HG02970 (cell line): Measurements from ENCODE around the gene ADARB2.

ENCODE experiments used
- ATAC-seq: cut with Tn5 transposase; IDR thresholded peaks from one replicate; pipeline ENCODE4 v1.9.1; 2021; ENCODE audit warnings: mild to moderate bottlenecking, moderate library complexity, moderate number of reproducible peaks; ENCODE audit not compliant: unreplicated experiment, low FRiP score

ADARB2 gene

DNA sequence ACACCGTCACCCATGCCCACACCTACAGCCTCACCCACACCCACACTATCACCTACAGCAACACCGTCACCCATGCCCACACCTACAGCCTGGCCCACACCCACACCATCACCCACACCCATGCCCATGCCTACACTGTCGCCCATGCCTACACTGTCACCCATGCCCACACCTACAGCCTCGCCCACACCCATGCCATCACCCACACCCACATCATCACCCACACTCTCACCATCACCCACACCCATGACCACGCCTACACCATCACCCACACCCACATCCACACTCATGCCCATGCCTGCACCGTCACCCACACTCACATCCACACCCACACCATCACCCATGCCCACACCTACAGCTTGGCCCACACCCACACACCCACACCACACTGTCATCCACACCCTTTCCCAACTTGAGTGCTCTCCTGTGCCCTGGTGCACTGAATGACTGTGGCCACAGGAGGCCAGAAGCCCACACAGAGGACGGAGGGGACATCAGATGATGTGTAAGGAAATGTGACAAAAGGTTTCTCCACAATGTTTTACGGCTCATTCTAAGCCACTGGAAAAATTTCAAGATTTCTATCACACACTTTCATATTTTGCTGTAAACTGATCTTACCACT, 527.9 kb downstream of the ADARB2 start:
- ATAC-seq, result no peak

DNA sequence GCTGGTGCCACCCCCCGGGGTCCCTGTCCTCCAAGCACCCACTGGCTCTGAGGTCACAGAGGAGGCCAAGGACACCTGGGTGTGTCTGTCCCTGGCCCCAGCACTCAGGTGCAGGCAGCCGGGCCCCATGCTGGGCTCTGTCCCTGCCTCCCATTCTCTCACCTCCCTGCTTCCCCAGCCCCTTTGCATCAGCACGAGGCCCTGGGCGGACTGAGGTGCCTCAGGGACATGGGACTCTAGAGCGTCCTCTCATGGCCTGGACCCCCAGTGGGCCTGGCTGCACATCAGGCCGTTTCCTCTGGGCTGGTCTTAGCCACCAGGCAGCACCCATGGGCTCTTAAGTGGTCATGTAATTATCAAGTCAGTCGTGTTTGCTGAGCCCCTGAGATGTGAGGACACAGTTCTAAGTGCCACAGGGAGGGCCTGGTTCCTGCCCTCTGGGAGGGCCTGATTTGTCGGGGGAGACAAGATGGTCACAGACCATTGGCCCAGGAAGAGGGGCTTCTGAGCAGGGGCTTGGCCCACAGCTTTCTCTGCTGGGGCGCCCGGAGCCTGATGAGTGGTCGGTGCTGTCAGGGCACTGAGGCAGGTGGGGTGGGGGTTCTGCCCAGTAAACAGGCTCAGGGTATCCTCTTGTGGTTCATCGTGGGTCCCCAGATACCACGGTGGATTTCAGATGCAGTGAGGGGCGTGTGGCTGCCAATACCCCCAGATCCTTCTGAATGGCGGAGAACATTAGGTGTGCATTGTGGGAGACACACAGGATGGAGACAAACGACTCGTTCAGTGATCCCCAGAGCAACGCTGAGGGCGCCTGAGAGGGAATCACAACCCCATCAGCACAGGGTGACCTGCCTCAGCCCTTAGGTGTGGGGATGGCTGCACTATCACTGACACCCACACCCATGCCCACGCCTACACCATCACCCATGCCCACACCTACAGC, 528.7 kb downstream of the ADARB2 start:
- ATAC-seq, result no peak

DNA sequence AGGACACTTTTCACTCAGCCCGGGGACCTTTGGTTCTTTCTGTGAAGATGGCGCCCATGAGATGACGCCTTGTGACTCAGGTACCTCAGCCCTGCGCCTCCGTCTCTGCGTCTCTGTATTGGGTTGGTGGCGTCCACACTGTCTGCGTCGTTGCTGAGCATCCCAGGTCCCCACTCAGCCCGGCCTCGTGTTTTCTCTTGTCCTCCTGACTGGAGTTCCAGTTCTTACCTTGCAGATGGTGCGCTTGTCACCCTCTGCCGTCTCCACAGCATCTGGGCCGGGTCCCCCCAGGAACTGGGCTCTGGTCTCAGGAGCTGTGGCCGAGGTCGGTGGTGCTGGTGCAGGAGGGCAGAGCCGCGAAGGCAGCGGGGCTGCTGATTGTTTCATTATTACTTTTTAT, 530.7 kb downstream of the ADARB2 start:
- ATAC-seq, result no peak

DNA sequence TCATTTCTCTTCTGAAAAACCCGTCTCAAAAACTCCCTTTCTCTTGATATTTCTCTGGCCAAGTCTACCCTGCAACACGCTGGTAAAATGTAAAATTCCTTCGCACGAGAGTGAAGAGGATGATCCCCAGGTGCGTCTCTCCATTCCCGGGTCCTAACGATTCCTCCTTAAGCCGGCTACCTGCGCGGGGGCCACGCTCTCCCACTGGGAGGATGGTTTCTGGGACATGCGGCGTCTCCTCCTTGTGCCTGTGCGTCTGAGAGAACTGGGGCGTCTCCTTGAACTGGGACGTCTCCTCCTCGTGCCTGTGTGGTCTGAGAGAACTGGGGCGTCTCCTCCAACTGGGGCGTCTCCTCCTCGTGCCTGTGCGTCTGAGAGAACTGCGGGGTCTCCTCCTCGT, 531.2 kb downstream of the ADARB2 start:
- no peak for ATAC-seq

DNA sequence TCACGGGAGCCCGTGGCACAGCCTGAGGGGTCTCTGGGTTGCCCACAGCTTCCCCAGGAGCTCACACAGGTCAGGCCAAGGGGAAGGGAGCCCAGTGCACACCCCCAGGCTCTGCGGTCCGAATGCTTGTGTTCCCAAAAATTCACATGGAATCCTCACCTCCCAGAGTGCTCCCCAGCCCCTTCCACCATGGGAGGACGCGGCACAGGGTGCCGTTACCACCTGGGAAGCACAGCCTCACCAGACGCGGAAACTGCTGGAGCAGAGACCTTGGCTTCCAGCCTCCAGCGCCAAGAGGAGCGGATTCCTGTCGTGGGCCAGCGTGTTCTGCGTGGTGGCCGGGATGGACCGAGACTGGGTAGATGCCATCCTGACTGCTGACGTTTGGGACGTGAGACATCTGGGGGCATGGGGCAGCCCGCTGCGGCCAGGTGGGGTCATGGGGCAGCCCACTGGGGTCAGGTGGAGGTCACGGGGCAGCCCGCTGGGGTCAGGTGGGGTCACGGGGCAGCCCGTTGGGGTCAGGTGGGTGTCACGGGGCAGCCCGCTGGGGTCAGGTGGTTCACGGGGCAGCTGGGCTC, 531.8 kb downstream of the ADARB2 start:
- ATAC-seq, result no peak

DNA sequence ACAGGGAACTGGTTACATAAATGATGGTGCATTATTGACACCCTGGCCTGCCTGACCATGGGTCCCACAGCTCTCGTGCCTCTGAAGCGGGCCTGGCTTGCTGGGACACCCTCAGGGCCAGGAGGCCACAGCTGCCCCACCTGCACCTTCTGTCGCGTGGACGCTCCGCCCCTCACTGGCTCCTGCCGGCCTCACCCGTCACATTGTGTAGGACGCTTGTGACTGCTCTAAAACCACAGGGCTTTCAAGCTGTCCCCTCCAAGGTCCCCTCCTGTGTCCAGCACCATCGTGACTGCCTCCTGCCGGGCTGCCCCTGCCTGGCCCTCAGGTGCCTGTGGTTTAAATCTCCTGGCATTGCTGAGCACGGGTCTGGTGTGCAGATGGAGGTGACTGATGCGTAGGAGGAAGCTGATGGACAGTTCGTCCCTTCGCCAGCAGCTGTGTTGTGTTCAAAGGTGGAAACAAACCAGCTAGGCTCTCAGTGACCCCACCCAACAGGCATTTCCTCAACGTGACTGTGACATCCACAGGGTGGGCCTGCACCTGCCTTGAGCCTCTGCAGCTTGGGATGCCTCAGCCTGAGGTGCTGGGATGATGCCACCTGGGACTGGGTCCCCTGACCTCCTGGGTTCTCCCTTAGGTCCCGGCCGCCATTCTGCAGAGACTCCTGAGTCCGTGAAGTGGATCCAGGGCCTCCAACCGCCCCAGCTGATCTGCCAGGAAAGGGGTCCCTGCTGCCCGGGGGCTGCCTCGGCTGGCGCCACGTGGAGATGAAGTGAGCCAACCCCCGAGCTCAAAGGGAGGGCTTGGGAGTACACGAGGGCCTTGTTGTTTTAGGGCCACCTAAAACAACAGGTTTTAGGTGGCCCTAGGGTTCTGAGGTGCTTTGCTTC, 532.6 kb downstream of the ADARB2 start:
- ATAC-seq, result no peak

DNA sequence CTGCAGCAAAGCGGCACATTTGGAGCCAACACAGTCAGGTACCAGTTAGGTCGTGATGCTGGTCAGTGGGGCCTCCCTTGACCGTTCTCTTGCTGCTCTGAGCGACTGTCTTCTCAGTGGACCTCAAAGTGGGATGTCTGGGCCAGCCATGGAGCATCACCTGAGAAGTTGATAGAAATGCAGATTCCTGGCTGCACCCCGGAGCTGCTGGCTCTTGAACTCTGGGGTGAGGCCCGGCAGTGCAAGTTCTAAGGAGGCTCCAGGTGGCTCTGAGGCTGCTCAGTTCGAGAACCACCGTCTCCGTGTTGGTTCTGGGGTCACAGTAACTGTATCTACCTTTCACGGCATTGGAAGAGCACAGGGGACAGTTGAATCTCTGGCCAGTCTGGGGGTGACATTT, 533.6 kb downstream of the ADARB2 start:
- ATAC-seq, result no peak

DNA sequence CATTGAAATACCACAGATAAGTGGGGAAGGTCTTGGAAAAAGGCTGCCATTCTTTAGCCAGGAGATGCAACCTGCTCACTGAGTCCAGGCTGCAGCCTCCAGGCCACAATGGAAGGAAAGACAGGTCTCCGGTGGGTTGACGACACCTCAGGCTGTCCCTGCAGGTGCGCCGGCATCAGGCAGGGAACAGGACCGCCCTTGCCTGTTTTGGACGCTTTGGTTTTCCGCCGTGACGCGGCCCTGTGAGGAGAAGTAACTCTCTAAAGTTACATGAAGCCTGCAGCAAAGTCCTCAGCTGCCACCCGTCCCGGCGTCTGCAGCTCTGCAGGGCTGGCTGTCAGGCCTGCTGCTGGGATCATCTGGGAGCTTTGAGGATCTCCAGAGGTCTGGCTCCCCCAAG, 534.1 kb downstream of the ADARB2 start:
- no peak for ATAC-seq

DNA sequence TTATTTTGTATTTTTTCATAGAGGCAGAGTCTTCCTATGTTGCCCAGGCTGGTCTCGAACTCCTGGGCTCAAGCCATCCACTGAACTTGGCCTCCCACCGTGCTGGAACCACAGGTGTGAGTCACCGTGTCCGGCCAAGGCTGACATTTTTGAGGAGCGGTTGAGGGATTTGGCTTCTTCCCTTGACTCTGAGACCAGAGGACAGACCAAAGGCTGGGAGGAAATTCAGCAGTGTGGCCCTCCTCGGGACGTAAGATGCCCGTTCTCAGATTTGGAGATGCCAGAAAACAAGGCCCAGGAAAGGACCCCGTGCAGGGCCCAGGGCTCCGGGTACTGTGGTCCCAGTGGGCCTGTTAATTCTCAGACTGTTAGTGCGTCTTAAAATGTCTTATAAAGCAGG, 535.0 kb downstream of the ADARB2 start:
- ATAC-seq, result no peak

DNA sequence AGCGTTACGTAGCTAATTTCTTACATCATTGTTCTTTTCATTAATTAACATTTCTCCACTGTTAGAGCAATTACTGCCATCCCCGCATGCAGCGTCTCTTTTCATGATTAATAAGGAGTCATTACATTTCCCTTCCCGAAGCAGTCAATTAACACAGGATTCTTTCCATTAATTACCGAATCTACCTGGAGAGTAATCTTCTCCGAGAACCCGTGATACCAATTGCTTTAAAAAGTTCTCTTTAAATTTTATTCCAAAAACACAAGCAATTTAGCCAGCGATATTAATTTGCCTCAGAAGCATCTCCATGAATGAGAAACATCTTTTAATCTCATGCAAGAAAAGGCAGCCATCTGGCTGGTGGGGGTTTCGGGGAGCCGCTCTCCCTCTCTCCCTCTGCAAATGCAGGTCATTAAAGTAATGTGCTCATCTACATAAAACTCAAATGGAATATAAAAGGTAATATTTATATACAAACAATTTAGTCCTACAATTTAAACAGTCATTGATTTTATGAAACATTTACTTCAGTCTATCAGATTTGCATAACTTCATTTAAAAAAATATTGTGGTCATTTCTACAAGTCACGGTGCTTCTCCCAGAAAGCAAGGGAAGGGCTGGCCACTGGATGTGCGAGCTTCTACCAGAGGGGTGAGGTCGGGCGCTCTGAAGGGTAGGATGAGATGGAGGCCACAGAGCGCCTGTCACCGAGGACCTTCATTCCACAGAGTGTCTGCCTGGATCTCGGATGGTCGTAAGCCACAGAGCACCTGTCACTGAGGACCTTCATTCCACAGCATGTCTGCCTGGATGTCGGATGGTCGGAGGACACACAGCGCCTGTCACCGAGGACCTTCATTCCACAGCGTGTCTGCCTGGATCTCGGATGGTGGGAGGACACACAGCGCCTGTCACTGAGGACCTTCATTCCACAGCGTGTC, 536.2 kb downstream of the ADARB2 start:
- no peak for ATAC-seq

DNA sequence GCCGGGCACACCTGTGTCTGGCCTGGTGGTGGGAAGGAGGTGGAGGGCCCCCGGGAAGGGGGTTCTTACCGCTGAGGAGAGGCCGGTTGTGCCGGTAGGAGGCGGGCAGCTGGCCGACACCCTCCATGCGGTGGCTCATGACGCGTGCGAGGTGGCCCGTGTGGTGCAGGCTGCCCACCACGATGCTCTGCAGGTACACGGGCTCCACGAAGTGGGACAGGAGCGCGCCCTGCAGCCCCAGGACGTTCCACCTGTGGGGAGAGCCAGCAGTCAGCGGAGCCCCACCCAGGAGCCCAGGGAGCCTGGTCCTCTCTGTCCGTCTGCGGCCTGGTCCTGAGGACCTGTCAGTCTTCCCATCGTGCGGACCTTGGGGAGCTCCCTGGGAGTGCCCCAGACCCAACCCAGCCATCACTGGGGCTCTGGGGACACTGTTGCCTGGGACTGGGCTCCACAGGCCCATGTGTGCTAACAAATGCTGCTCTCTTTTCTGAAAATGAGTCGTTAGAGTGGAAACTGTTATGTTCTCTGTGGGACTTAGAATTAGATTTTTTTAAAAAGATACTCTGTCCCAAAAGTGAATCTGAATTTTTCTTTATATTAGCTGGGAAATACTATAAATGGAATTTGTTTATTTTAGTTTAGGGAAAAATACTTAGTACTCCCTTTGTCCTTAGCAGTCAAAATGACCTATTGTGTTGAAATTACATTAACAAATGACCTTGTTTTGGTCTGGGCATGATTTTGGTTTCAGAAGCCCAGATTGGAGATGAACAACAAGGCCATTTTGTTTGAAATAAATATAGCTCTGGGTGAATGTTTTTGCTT, 537.2 kb downstream of the ADARB2 start:
- ATAC-seq, result no peak

DNA sequence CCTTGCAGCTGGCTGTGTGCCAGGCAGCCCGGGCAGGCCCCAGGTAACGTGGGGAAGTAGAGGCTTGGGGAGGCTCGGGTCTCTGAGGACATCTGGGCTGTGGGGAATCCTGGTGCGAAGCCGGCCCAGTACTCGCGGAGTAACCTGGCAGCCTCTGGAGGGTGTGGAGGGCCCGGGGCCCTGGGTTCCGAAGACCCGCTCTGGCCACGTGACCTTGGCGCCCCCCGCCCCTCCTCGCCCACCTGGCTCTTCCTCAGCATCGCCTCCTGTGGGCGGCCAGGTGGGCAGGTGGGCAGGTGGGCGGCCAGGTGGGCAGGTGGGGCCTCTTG, 538.0 kb downstream of the ADARB2 start:
- no peak for ATAC-seq

DNA sequence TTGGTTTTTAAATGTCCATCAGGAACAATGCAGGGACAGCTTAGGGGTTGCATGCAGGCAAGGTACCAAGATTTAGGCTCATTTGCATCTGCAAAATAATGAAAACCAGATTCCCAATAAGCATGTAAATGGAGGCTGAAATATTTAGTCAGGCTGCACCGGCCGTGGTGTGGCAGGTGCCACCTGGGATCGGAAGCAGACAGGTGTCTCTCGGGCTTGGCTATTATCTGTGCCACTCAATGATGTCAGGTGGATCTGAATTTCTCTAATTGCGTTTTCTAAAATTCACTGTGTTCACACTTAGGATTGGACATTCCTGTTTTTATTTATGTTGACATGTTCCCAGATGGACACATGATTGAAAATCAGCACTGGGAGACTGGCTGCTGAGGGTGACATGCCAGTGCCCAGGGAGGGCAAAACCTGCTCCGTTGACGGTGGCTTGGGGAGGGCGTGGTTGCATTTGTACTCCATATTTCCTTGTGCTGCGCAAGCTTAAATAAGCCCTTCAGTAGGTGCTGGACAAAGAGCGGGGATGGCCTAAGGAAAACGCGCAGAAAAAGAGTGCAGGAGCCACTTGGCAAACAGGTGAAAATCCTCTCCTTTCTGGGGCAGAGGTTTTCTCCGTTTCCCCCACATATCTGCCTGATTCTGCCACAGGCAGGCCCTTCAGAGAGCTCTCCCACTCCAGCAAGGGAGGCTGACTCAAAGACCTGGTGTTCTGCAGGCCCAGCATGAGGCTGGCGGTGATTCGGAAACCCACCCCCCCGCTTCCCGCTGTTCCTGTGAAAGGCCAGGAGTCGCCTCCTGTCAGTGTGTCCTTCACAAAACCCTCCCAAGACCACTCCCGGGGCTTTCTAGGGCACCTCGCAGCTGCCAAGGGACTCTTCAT, 538.6 kb downstream of the ADARB2 start:
- ATAC-seq, result no peak

DNA sequence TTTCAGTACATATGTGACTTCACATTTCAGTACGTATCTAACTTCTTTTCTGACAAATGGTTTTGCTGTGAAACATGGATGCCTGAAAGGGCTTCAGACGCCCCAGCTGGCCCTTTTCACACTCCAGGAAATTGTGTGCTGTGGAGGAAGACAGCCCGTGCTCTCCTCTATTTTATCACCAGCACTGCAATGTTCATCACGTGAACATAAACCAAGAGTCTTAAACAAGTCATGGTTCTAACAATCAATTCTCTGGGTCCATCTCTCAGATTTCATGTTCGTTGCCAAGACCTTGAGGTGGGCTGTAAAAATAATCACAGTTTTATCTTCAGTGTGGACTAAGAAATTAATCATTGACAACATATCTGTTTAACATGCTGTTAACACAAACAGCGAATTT, 539.9 kb downstream of the ADARB2 start:
- no peak for ATAC-seq

DNA sequence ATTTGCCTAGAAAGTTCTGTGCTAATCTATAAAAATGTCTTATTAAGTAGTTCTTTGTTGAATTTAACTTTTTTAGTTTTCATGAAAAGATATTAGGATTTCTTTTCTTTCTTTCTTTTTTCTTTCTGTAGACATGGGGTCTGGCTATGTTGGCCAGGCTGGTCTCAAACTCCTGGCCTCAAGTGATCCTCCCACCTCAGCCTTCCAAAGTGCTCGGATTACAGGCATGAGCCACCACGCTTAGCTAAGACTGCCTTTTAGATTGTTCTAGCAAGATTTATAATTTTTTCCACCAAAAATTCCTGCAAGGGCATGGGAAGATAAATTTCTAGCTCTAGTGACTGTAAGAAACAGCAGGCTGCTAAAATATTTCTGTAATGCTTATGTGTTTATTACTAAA, 540.7 kb downstream of the ADARB2 start:
- ATAC-seq, result no peak

DNA sequence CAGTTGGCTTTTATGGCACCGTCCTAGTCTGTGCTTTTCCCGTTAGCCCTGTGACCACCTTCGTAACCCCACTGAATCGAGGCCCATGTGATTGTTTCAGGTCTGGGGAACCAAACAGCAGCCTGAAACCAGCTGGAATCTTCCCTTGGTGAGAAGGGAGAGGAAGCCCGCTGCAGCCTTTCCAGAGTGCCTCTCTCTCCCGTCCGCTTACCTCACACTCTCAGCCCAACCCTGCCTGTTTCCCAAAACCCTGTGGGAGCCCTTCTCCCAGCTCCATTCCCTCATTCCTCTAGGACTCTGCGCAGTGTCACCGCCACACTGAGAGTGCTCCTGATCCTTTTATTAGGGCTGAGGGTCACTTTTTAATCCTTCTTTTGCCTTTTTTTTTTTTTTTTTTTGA, 541.5 kb downstream of the ADARB2 start:
- ATAC-seq, result no peak

DNA sequence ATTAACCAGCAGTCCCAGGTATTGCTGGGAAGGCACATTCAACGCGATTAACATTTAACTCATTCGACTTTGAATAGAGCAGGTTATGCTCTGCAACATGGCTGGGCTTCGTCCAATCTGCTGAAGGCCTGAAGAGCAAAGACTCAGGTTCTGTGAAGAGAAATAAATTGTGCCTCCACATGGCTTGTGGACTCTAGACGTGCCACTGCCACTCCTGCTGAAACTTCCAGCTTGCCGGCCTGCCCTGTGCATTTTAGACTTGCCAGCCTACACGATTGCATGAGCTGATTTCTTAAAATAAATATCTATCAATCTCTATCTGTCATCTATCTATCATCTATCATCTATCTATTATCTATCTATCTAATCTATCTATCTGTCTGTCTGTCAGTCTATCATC, 543.2 kb downstream of the ADARB2 start:
- ATAC-seq, result no peak

DNA sequence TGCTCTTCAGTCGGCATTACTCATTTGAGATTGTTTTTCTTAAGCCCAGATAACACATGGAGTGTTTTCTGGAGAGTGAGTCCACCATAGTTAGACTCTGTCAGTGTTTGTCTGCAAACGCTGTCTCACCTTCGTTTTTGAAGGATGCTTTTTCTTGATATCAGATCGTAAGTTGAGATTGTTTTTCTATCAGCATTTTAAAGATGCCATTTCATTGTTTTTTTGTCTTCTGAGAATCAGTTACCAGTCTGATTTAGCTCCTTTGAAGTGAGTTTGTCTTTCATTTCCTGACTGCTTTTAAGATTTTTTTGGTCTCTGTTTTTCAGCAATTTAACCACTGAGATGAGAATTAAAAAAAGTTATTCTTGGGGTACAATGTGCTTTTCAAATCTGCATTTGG, 543.8 kb downstream of the ADARB2 start:
- ATAC-seq, result no peak
